ENCODE results near the gene SOX10. TPM values are rescaled to one million over a fixed set of nuclear protein-coding genes. Genes with fewer than 3 reads are reported as not detected.

The SOX10 gene
- total RNA-seq (ENCODE audit: low replicate concordance): 0.29 and 5.9 TPM in 2 replicates
- long read RNA-seq: 0 reads

- DNase-seq (ENCODE audit: extremely low spot score, unreplicated experiment): no peak
- H3K9me3 Mint-ChIP-seq: no peaks in the 10 kb centered on the region
- H3K27ac Mint-ChIP-seq: no peak within 1 kb of the TSS
- peaks cover 44% of the 10 kb centered on the region for H3K27me3 Mint-ChIP-seq
- H3K4me3 Mint-ChIP-seq: no peak within 1 kb of the TSS
- TF ChIP-seq CTCF (conservative IDR thresholded peaks at IDR 0.05): no peak
- H3K36me3 Mint-ChIP-seq: no peaks in the 10 kb centered on the region
- no peaks in the 10 kb centered on the region for H3K4me1 Mint-ChIP-seq (ENCODE audit: unreplicated experiment)
Observed at GRCh38 chr22:37983860-37984791, at the start of gene SOX10. SOX10 (minus strand) TSS chr22:37984555; CDS start chr22:37983784, 771 bp downstream.

GRCh38 chr22:38033522-38034277, 49.3 kb upstream of the SOX10 start:
- Mint-ChIP-seq H3K36me3 (no peaks in the 10 kb centered on the region), H3K9me3 (no peaks in the 10 kb centered on the region), H3K27ac (peak overlapping the region; percentile 72), H3K4me3 (no peak overlapping the region), H3K27me3 (peaks cover 7% of the 10 kb centered on the region), H3K4me1 (ENCODE audit: unreplicated experiment) (peaks cover 52% of the 10 kb centered on the region)
- no peak for DNase-seq (ENCODE audit: extremely low spot score, unreplicated experiment)
- no peak for TF ChIP-seq CTCF (conservative IDR thresholded peaks at IDR 0.05)

- Mint-ChIP-seq H3K9me3 (no peaks in the 10 kb centered on the region), H3K4me3 (no peak overlapping the region), H3K27ac (peak overlapping the region; percentile 51), H3K4me1 (ENCODE audit: unreplicated experiment) (peaks cover 52% of the 10 kb centered on the region), H3K27me3 (peaks cover 7% of the 10 kb centered on the region), H3K36me3 (no peaks in the 10 kb centered on the region)
- no peak for TF ChIP-seq CTCF (conservative IDR thresholded peaks at IDR 0.05)
- no peak for DNase-seq (ENCODE audit: extremely low spot score, unreplicated experiment)
Observed at GRCh38 chr22:38032681-38033521, 48.5 kb upstream of the SOX10 start.

GRCh38 chr22:38031491-38031890, 47.1 kb upstream of the SOX10 start:
- peaks cover 58% of the 10 kb centered on the region for H3K4me1 Mint-ChIP-seq (ENCODE audit: unreplicated experiment)
- no peaks in the 10 kb centered on the region for H3K9me3 Mint-ChIP-seq
- DNase-seq (ENCODE audit: extremely low spot score, unreplicated experiment): no peak
- peaks cover 7% of the 10 kb centered on the region for H3K27me3 Mint-ChIP-seq
- H3K36me3 Mint-ChIP-seq: no peaks in the 10 kb centered on the region
- TF ChIP-seq CTCF (conservative IDR thresholded peaks at IDR 0.05): no peak
- H3K27ac Mint-ChIP-seq: no peak overlapping the region
- H3K4me3 Mint-ChIP-seq: no peak overlapping the region
